Measurements from ENCODE around the gene SLC4A4.

SLC4A4 gene

DNA sequence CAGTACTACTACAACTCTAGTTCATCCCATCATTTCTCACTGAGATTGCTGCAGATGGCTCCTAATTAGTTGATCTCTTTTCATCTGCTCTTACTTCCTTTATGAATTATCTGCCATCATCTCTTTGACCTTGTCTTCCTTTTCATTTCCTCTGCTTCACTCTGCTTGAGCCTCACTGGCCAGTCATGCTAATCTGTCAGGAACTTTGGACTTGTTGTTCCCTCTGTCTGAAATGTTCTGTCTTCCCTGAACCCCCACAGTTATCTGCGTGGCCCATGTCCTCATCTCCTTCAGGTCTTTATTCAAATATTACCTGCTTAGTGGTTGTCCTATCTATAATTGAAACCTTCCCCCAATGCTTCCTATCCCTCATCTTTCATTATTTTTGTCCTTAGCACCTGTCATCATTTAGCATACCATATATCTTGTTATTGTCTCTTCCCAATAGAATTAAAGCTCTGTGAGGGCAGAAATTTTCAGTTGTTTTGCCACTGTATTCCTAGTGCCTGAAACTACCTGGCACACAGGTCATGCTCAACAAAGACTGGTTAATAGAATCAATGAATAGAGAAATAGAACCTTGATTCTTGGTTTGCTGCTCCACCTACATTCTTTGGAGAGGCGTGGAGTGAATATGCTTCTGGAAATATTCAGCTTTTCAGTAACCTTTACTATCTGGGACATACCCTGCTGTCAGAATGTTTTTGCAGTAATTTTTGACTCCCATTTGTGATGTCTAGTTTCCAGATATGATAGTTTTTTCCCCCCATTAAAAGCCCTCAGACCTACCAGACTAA is 5.0 kb downstream of the SLC4A4 start:
- Histone ChIP-seq H3K27ac (ENCODE audit: low read depth, low read length, poor library complexity, severe bottlenecking) (no peak overlapping the region), H3F3A (ENCODE audit: insufficient read depth, low read length) (no peaks in the 10 kb centered on the region), H3K9ac (ENCODE audit: low read length) (no peak overlapping the region), H3K27me3 (ENCODE audit: insufficient read depth, low read length) (no peaks in the 10 kb centered on the region), H3K9me2 (ENCODE audit: low read depth, low read length) (no peaks in the 10 kb centered on the region), H3K9me3 (ENCODE audit: low read length) (no peaks in the 10 kb centered on the region), H3K4me1 (ENCODE audit: insufficient read depth, low read length, severe bottlenecking) (no peaks in the 10 kb centered on the region), H4K20me1 (ENCODE audit: insufficient read depth, low read length) (no peaks in the 10 kb centered on the region), H3K36me3 (ENCODE audit: insufficient read depth, low read length) (no peaks in the 10 kb centered on the region), H3K4me2 (ENCODE audit: low read length) (no peak overlapping the region), H2AFZ (ENCODE audit: low read length) (no peak overlapping the region), H3K79me2 (ENCODE audit: insufficient read depth, low read length) (no peaks in the 10 kb centered on the region), H3K4me3 (ENCODE audit: low read depth, low read length, poor library complexity, severe bottlenecking) (no peak overlapping the region)
- TF ChIP-seq EZH2 (IDR thresholded peaks at IDR 0.05; ENCODE audit: borderline replicate concordance, low read length) (no peak), CTCF (IDR thresholded peaks at IDR 0.05; ENCODE audit: low read length) (no peak)

- TF ChIP-seq EZH2 (IDR thresholded peaks at IDR 0.05; ENCODE audit: borderline replicate concordance, low read length), result no peak
Observed at GRCh38 chr4:71346710-71347109, 7.9 kb downstream of the SLC4A4 start.

GRCh38 chr4:71348586-71348985 is 9.8 kb downstream of the SLC4A4 start:
- Histone ChIP-seq H3K36me3 (ENCODE audit: insufficient read depth, low read length) (no peaks in the 10 kb centered on the region), H3K27me3 (ENCODE audit: insufficient read depth, low read length) (no peaks in the 10 kb centered on the region), H3K4me1 (ENCODE audit: insufficient read depth, low read length, severe bottlenecking) (no peaks in the 10 kb centered on the region), H3K27ac (ENCODE audit: low read depth, low read length, poor library complexity, severe bottlenecking) (no peak overlapping the region), H3K9me2 (ENCODE audit: low read depth, low read length) (no peaks in the 10 kb centered on the region), H3K9ac (ENCODE audit: low read length) (no peak overlapping the region), H2AFZ (ENCODE audit: low read length) (no peak overlapping the region), H4K20me1 (ENCODE audit: insufficient read depth, low read length) (no peaks in the 10 kb centered on the region), H3K4me3 (ENCODE audit: low read depth, low read length, poor library complexity, severe bottlenecking) (no peak overlapping the region), H3F3A (ENCODE audit: insufficient read depth, low read length) (no peaks in the 10 kb centered on the region), H3K4me2 (ENCODE audit: low read length) (no peak overlapping the region), H3K9me3 (ENCODE audit: low read length) (no peaks in the 10 kb centered on the region), H3K79me2 (ENCODE audit: insufficient read depth, low read length) (no peaks in the 10 kb centered on the region)
- TF ChIP-seq EZH2 (IDR thresholded peaks at IDR 0.05; ENCODE audit: borderline replicate concordance, low read length) (no peak), CTCF (IDR thresholded peaks at IDR 0.05; ENCODE audit: low read length) (no peak)

More at GRCh38 chr4:71346710-71347109, 7.9 kb downstream of the SLC4A4 start:
- no peaks in the 10 kb centered on the region for H3K79me2 ChIP-seq (ENCODE audit: insufficient read depth, low read length)
- no peaks in the 10 kb centered on the region for H3K4me1 ChIP-seq (ENCODE audit: insufficient read depth, low read length, severe bottlenecking)
- no peaks in the 10 kb centered on the region for H3K9me3 ChIP-seq (ENCODE audit: low read length)
- H2AFZ ChIP-seq (ENCODE audit: low read length), result no peak overlapping the region
- no peaks in the 10 kb centered on the region for H3F3A ChIP-seq (ENCODE audit: insufficient read depth, low read length)
- no peaks in the 10 kb centered on the region for H3K27me3 ChIP-seq (ENCODE audit: insufficient read depth, low read length)
- no peak overlapping the region for H3K9ac ChIP-seq (ENCODE audit: low read length)
- no peaks in the 10 kb centered on the region for H3K36me3 ChIP-seq (ENCODE audit: insufficient read depth, low read length)
- H3K9me2 ChIP-seq (ENCODE audit: low read depth, low read length), result no peaks in the 10 kb centered on the region
- H3K27ac ChIP-seq (ENCODE audit: low read depth, low read length, poor library complexity, severe bottlenecking), result no peak overlapping the region
- no peaks in the 10 kb centered on the region for H4K20me1 ChIP-seq (ENCODE audit: insufficient read depth, low read length)
- no peak overlapping the region for H3K4me2 ChIP-seq (ENCODE audit: low read length)
- H3K4me3 ChIP-seq (ENCODE audit: low read depth, low read length, poor library complexity, severe bottlenecking), result no peak overlapping the region

- Histone ChIP-seq H3K4me2 (ENCODE audit: low read length) (no peak overlapping the region), H2AFZ (ENCODE audit: low read length) (no peak overlapping the region), H4K20me1 (ENCODE audit: insufficient read depth, low read length) (no peaks in the 10 kb centered on the region), H3K4me1 (ENCODE audit: insufficient read depth, low read length, severe bottlenecking) (no peaks in the 10 kb centered on the region), H3K9me3 (ENCODE audit: low read length) (no peaks in the 10 kb centered on the region), H3K4me3 (ENCODE audit: low read depth, low read length, poor library complexity, severe bottlenecking) (no peak overlapping the region), H3K27me3 (ENCODE audit: insufficient read depth, low read length) (no peaks in the 10 kb centered on the region), H3F3A (ENCODE audit: insufficient read depth, low read length) (no peaks in the 10 kb centered on the region), H3K27ac (ENCODE audit: low read depth, low read length, poor library complexity, severe bottlenecking) (no peak overlapping the region), H3K36me3 (ENCODE audit: insufficient read depth, low read length) (no peaks in the 10 kb centered on the region), H3K9me2 (ENCODE audit: low read depth, low read length) (no peaks in the 10 kb centered on the region), H3K79me2 (ENCODE audit: insufficient read depth, low read length) (no peaks in the 10 kb centered on the region), H3K9ac (ENCODE audit: low read length) (no peak overlapping the region)
- TF ChIP-seq EZH2 (IDR thresholded peaks at IDR 0.05; ENCODE audit: borderline replicate concordance, low read length) (no peak), CTCF (IDR thresholded peaks at IDR 0.05; ENCODE audit: low read length) (no peak)
Observed at GRCh38 chr4:71355045-71355444, 16.2 kb downstream of the SLC4A4 start.
